SKM-1 (cell line): Measurements from ENCODE around the gene SH3BP5L.

Experiments
- DNase-seq: peaks from one replicate; lab custom pipeline; 2025; ENCODE audit not compliant: unreplicated experiment; lab: John Stamatoyannopoulos, UW

Gene SH3BP5L

GRCh38 chr1:248825909-248826760 is at the start of gene SH3BP5L:
Gene SH3BP5L (minus strand): TSS chr1:248825915. CDS start chr1:248824935, 980 bp downstream.
- DNase-seq = peak; percentile 98

GRCh38 chr1:248873993-248874533 is 48.3 kb upstream of the SH3BP5L start:
- DNase-seq = peak; percentile 94

GRCh38 chr1:248873409-248873992 is 47.8 kb upstream of the SH3BP5L start:
- peak; percentile 99 for DNase-seq

- DNase-seq = peak; percentile 78
Observed at GRCh38 chr1:248872752-248873408, 47.2 kb upstream of the SH3BP5L start.

GRCh38 chr1:248871837-248872401 is 46.2 kb upstream of the SH3BP5L start:
- DNase-seq = no peak

GRCh38 chr1:248862998-248863881 is 37.5 kb upstream of the SH3BP5L start:
- DNase-seq = peak; percentile 37

GRCh38 chr1:248862695-248862997 is 36.9 kb upstream of the SH3BP5L start:
- DNase-seq = no peak

- no peak for DNase-seq
Observed at GRCh38 chr1:248861616-248862015, 35.9 kb upstream of the SH3BP5L start.

GRCh38 chr1:248860007-248860406 is 34.3 kb upstream of the SH3BP5L start:
- no peak for DNase-seq

- peak; percentile 97 for DNase-seq
Observed at GRCh38 chr1:248858891-248859889, 33.5 kb upstream of the SH3BP5L start, which contains the start of gene ZNF692. Gene ZNF692 (minus strand): TSS chr1:248859085. CDS start chr1:248858309, 776 bp downstream.

- peak; percentile 89 for DNase-seq
Observed at GRCh38 chr1:248858096-248858890, 32.6 kb upstream of the SH3BP5L start.

GRCh38 chr1:248857749-248858095 is 32.0 kb upstream of the SH3BP5L start:
- no peak for DNase-seq

- DNase-seq = no peak
Observed at GRCh38 chr1:248857201-248857600, 31.5 kb upstream of the SH3BP5L start.

GRCh38 chr1:248856176-248856575 is 30.5 kb upstream of the SH3BP5L start:
- no peak for DNase-seq

GRCh38 chr1:248855580-248855979 is 29.9 kb upstream of the SH3BP5L start:
- no peak for DNase-seq

- DNase-seq = no peak
Observed at GRCh38 chr1:248853663-248854375, 28.1 kb upstream of the SH3BP5L start.

GRCh38 chr1:248852481-248853405 is 27.0 kb upstream of the SH3BP5L start:
- DNase-seq = peak; percentile 66
